Measurements from ENCODE around the gene FKBP1C.

DNA sequence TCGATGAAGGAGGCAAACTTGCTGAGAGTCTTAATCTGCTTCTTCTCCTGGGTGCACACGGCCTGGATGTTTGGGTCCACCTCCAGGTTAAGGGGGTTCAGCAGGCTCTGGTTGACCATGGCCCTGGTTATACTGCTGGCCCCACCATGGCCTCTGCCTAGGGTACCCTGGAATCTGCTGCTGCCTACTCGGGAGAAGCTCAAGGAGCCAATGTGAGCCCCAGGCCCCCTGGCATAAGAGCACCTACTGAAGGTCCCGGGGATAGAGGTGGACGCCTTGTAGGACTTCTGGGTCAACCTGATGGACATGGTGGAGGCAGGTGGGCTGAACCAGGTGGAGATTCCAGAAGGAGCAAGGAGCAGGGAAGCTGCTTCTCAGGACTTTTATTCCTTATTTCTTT is 17.9 kb upstream of the FKBP1C start:
- TF ChIP-seq ARNTL (CRISPR knock-in tag; IDR thresholded peaks at IDR 0.05; ENCODE audit: borderline replicate concordance, low read depth), result no peak
- TF ChIP-seq CSDC2 (CRISPR knock-in tag; IDR thresholded peaks at IDR 0.05), result no peak
- no peak for TF ChIP-seq ZC3H10 (CRISPR knock-in tag; IDR thresholded peaks at IDR 0.05)
- no peak for TF ChIP-seq ZNF8 (CRISPR knock-in tag; IDR thresholded peaks at IDR 0.05)
- TF ChIP-seq RARB (CRISPR knock-in tag; IDR thresholded peaks at IDR 0.05), result no peak
- TF ChIP-seq, protein P1, sequence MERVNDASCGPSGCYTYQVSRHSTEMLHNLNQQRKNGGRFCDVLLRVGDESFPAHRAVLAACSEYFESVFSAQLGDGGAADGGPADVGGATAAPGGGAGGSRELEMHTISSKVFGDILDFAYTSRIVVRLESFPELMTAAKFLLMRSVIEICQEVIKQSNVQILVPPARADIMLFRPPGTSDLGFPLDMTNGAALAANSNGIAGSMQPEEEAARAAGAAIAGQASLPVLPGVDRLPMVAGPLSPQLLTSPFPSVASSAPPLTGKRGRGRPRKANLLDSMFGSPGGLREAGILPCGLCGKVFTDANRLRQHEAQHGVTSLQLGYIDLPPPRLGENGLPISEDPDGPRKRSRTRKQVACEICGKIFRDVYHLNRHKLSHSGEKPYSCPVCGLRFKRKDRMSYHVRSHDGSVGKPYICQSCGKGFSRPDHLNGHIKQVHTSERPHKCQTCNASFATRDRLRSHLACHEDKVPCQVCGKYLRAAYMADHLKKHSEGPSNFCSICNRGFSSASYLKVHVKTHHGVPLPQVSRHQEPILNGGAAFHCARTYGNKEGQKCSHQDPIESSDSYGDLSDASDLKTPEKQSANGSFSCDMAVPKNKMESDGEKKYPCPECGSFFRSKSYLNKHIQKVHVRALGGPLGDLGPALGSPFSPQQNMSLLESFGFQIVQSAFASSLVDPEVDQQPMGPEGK (CRISPR knock-in tag; IDR thresholded peaks at IDR 0.05; ENCODE audit: borderline replicate concordance), result no peak
- no peak for TF ChIP-seq ISL1 (CRISPR knock-in tag; IDR thresholded peaks at IDR 0.05)
